ENCODE results near the gene HK1. TPM values are rescaled to one million over a fixed set of nuclear protein-coding genes. Genes with fewer than 3 reads are reported as not detected.

HK1 gene
- total RNA-seq, 1 donor from 2014 or later = 128 TPM

GRCh38 chr10:69241575-69241974 lies 36.7 kb upstream of the HK1 start:
- Histone ChIP-seq H3K27me3 (no peaks in the 10 kb centered on the region), H3K4me1 (peaks cover 3 to 13% of the 10 kb centered on the region in 2 donors), H3K4me3 (no peak overlapping the region), H3K9me3 (no peaks in the 10 kb centered on the region), H3K36me3 (no peaks in the 10 kb centered on the region), H3K27ac (peak overlapping the region; percentile 24 to 30)
- intact Hi-C loops (cut with DNase I) = no loop called here
- TF ChIP-seq, protein P1, sequence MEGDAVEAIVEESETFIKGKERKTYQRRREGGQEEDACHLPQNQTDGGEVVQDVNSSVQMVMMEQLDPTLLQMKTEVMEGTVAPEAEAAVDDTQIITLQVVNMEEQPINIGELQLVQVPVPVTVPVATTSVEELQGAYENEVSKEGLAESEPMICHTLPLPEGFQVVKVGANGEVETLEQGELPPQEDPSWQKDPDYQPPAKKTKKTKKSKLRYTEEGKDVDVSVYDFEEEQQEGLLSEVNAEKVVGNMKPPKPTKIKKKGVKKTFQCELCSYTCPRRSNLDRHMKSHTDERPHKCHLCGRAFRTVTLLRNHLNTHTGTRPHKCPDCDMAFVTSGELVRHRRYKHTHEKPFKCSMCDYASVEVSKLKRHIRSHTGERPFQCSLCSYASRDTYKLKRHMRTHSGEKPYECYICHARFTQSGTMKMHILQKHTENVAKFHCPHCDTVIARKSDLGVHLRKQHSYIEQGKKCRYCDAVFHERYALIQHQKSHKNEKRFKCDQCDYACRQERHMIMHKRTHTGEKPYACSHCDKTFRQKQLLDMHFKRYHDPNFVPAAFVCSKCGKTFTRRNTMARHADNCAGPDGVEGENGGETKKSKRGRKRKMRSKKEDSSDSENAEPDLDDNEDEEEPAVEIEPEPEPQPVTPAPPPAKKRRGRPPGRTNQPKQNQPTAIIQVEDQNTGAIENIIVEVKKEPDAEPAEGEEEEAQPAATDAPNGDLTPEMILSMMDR (IDR thresholded peaks at IDR 0.05) = no peak
- DNase-seq (ENCODE audit: low spot score in 2 of 2) = no peak

DNA sequence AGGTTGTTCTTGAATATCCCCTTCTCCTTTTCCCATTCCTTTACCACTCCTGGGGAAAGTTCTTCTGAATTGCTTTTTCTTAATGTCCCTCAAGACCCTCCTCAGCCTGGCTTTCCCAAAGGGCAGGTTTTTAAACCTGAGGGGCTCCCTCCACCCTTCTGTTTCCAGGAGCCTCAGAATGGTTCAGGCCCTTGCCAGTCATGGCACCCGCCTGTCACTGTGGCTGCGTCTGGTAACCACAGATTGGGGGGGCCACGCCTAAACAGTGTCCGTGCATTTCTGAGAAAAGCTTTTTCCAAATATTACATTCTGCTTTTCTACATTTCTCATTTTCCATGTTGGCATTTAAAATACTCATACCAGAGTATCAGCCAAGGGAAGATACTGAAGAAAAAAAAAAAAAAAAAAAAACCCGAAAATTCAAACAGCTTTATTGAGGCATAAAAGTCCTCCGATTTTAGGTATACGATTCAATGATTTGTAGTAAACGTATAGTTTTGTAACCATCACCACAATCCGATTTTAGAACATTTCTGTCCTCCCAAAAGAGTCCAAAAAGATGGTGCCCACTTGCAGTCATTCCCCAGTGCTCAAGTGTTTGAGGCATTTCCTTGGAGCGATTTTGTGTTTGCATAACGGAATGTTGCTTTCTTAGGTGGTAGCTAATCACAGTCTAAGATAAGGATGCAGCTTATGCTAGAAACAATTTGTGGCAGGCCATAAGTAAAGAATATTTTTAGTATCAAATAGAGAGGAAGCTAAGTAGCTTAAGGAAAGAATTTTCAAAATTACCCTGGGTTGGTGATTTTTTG lies 36.0 kb upstream of the HK1 start:
- TF ChIP-seq, protein P1 (IDR thresholded peaks at IDR 0.05) = no peak
- peak overlapping the region; percentile 24 to 30 for H3K27ac ChIP-seq
- no peak for DNase-seq (ENCODE audit: low spot score in 2 of 2)
- H3K9me3 ChIP-seq = no peaks in the 10 kb centered on the region
- no peak overlapping the region for H3K4me3 ChIP-seq
- intact Hi-C loops (cut with DNase I) = no loop called here
- H3K27me3 ChIP-seq = no peaks in the 10 kb centered on the region
- peaks cover 3 to 13% of the 10 kb centered on the region in 2 donors for H3K4me1 ChIP-seq
- no peaks in the 10 kb centered on the region for H3K36me3 ChIP-seq

GRCh38 chr10:69242852-69243212 lies 35.5 kb upstream of the HK1 start:
- H3K27me3 ChIP-seq = no peaks in the 10 kb centered on the region
- no peak overlapping the region for H3K27ac ChIP-seq
- TF ChIP-seq, protein P1 (IDR thresholded peaks at IDR 0.05) = no peak
- no peak overlapping the region for H3K4me3 ChIP-seq
- no peak for DNase-seq (ENCODE audit: low spot score in 2 of 2)
- H3K36me3 ChIP-seq = no peaks in the 10 kb centered on the region
- intact Hi-C loops (cut with DNase I) = no loop called here
- no peaks in the 10 kb centered on the region for H3K9me3 ChIP-seq
- H3K4me1 ChIP-seq = peaks cover 2 to 11% of the 10 kb centered on the region in 2 donors

GRCh38 chr10:69243817-69244216 lies 34.5 kb upstream of the HK1 start:
- TF ChIP-seq, protein P1 (IDR thresholded peaks at IDR 0.05) = no peak
- intact Hi-C loops (cut with DNase I) = no loop called here
- no peak for DNase-seq (ENCODE audit: low spot score in 2 of 2)

GRCh38 chr10:69246036-69246435 lies 32.3 kb upstream of the HK1 start:
- DNase-seq (ENCODE audit: low spot score in 2 of 2) = no peak
- TF ChIP-seq, protein P1 (IDR thresholded peaks at IDR 0.05) = no peak
- H3K27ac ChIP-seq = no peak overlapping the region
- intact Hi-C loops (cut with DNase I) = no loop called here
- H3K27me3 ChIP-seq = no peaks in the 10 kb centered on the region
- H3K4me1 ChIP-seq = no peaks in the 10 kb centered on the region
- no peaks in the 10 kb centered on the region for H3K36me3 ChIP-seq
- no peak overlapping the region for H3K4me3 ChIP-seq
- H3K9me3 ChIP-seq = no peaks in the 10 kb centered on the region

More at GRCh38 chr10:69243817-69244216, 34.5 kb upstream of the HK1 start:
- Histone ChIP-seq H3K27me3 (no peaks in the 10 kb centered on the region), H3K4me3 (no peak overlapping the region), H3K36me3 (no peaks in the 10 kb centered on the region), H3K9me3 (no peaks in the 10 kb centered on the region), H3K27ac (no peak overlapping the region), H3K4me1 (peaks cover 0 to 9% of the 10 kb centered on the region in 2 donors)
